Right lobe of liver (tissue), 6 donors: ENCODE results near the gene KIRREL3. TPM values are rescaled to one million over a fixed set of nuclear protein-coding genes. Genes with fewer than 3 reads are reported as not detected.
A peak's percentile ranks its signal among the peaks of the same experiment; 100 is the strongest.

Source experiments
- ATAC-seq, 4 donors: fragments of 200-7000 bp; cut with Tn5 transposase; one replicate each; pipeline ENCODE4 v1.9.1; 2020; ENCODE audit warnings: mild to moderate bottlenecking in 4 of 4, moderate library complexity in 4 of 4
- DNase-seq, 3 donors: peaks; one replicate each; pipeline ENCODE4 v3.0.0-alpha.2; 2020
- H3K27ac ChIP-seq, 3 donors: fragments of 200-600 bp; one replicate each; pipeline ENCODE4 v1.8.0; 2022
- H3K27me3 ChIP-seq, 2 donors: fragments of 200-600 bp; one replicate each; pipeline ENCODE4 v1.8.0; 2022
- H3K36me3 ChIP-seq, 4 donors: fragments of 200-600 bp; sonication (generic) in 1 of 4; one replicate each; pipeline versions ENCODE4 v1.5.1 to v1.8.0; 2017 to 2022; ENCODE audit warnings: control low read depth in 1 of 4
- H3K4me1 ChIP-seq, 4 donors: fragments of 200-600 bp; sonication (generic) in 1 of 4; one replicate each; pipeline versions ENCODE4 v1.5.1 to v1.8.0; 2017 to 2022; ENCODE audit warnings: control low read depth in 1 of 4
- H3K4me3 ChIP-seq, 3 donors: fragments of 200-600 bp; one replicate each; pipeline ENCODE4 v1.8.0; 2022
- H3K9me3 ChIP-seq, 4 donors: fragments of 200-600 bp; sonication (generic) in 1 of 4; one replicate each; pipeline versions ENCODE4 v1.5.1 to v1.8.0; 2017 to 2022; ENCODE audit warnings: control low read depth in 1 of 4
- CTCF ChIP-seq, 4 donors: fragments of 200-600 bp in 3 of 4; fragments of 450-650 bp in 1 of 4; IDR thresholded peaks; one replicate each; pipeline versions ENCODE4 v1.5.1 to v1.8.0; 2016 to 2022; ENCODE audit warnings: antibody characterized with exemption in 4 of 4, mild to moderate bottlenecking in 2 of 4
- POLR2A ChIP-seq: fragments of 450-650 bp; IDR thresholded peaks from one replicate; pipeline ENCODE4 v1.6.1; 2017; ENCODE audit warnings: antibody characterized with exemption, mild to moderate bottlenecking
- WGBS: methylation state at CpG from one replicate; pipeline ENCODE4 v1.1.6; 2018; ENCODE audit warnings: low coverage, low lambda C conversion rate; ENCODE audit not compliant: insufficient coverage; ENCODE audit errors: missing lambda C conversion rate; 5-methylcytosine and 5-hydroxymethylcytosine counted together
- intact Hi-C, 2 donors: fragments of 100-400 bp; cut with DNase I; formaldehyde crosslinking; loops; one replicate each; pipeline versions ENCODE4 v1.11.2 to v1.14.1; 2022
- total RNA-seq, 6 experiments: library from RNA; depleted of rRNA in 2 of 6; stranded (reverse); fragments of >200 nt in 2 of 6; fragmentation: NEBNext Ultra II Directional in 3 of 6; extraction: Animal tissue kit (Norgen Biotek cat#: 25700) in 3 of 6; gene quantifications; one replicate each; pipeline versions ENCODE4 v1.1.0 to v1.2.4, GENCODE V29; 2016 to 2023
- donor health status: DM: no; HTN: yes; CAD: no.
- donor health status: DM: no; HTN: no; CAD: no.
- donor health status: DM: no; HTN: no; CAD: no.
- donor health status: DM: no; HTN: yes; CAD: no.
- donor health status: DM: no; HTN: yes; CAD: no.

Gene KIRREL3
- total RNA-seq, 6 experiments from 2014 or later, result not detected

- 80% methylated on average over 2 of the region's 3 CpGs for WGBS
- no peak for TF ChIP-seq CTCF (IDR thresholded peaks at IDR 0.05)
- no peak for TF ChIP-seq POLR2A
Observed at GRCh38 chr11:126432065-126432461, 568.5 kb downstream of the KIRREL3 start.

GRCh38 chr11:126431401-126432064 is 569.0 kb downstream of the KIRREL3 start:
- no peaks in the 10 kb centered on the region for H3K36me3 ChIP-seq
- no peak for TF ChIP-seq CTCF (IDR thresholded peaks at IDR 0.05)
- no peak for TF ChIP-seq POLR2A
- whole genome bisulfite sequencing, result 67% methylated on average over 19 of the region's 23 CpGs
- intact Hi-C loops, result no loop called here
- no peaks in the 10 kb centered on the region for H3K27me3 ChIP-seq
- H3K9me3 ChIP-seq, result no peaks in the 10 kb centered on the region
- H3K4me3 ChIP-seq, result no peak overlapping the region
- H3K27ac ChIP-seq, result no peak overlapping the region
- DNase-seq (no peak), ATAC-seq (peak; percentile 63 to 71 (median 66))
- no peaks in the 10 kb centered on the region for H3K4me1 ChIP-seq

More at GRCh38 chr11:126432065-126432461, 568.5 kb downstream of the KIRREL3 start:
- Histone ChIP-seq H3K4me3 (no peak overlapping the region), H3K36me3 (no peaks in the 10 kb centered on the region), H3K4me1 (no peaks in the 10 kb centered on the region), H3K9me3 (no peaks in the 10 kb centered on the region), H3K27me3 (no peaks in the 10 kb centered on the region), H3K27ac (no peak overlapping the region)
- intact Hi-C loops, result no loop called here
- DNase-seq (no peak), ATAC-seq (no peak)

GRCh38 chr11:126430581-126431335 is 569.8 kb downstream of the KIRREL3 start:
- no peak for ATAC-seq
- Histone ChIP-seq H3K36me3 (no peaks in the 10 kb centered on the region), H3K27ac (no peak overlapping the region), H3K4me3 (no peak overlapping the region), H3K9me3 (no peaks in the 10 kb centered on the region), H3K4me1 (no peaks in the 10 kb centered on the region), H3K27me3 (no peaks in the 10 kb centered on the region)
- WGBS, result 86% methylated on average over 1 of the region's 10 CpGs
- DNase-seq, result no peak
- TF ChIP-seq CTCF (IDR thresholded peaks at IDR 0.05), result no peak
- no peak for TF ChIP-seq POLR2A
- intact Hi-C loops, result no loop called here

GRCh38 chr11:126426820-126427749 is 573.5 kb downstream of the KIRREL3 start:
- intact Hi-C loops, result no loop called here
- Histone ChIP-seq H3K4me3 (no peak overlapping the region), H3K27me3 (no peaks in the 10 kb centered on the region), H3K27ac (no peak overlapping the region), H3K9me3 (no peaks in the 10 kb centered on the region), H3K4me1 (no peaks in the 10 kb centered on the region), H3K36me3 (no peaks in the 10 kb centered on the region)
- TF ChIP-seq CTCF (IDR thresholded peaks at IDR 0.05) (no peak), POLR2A (no peak)
- ATAC-seq (no peak), DNase-seq (no peak)
- WGBS, result 76% methylated on average over 14 of the region's 14 CpGs
